CD14-positive monocyte (primary cell): ENCODE measurements around the gene KDM1B. TPM values are rescaled to one million over a fixed set of nuclear protein-coding genes. Genes with fewer than 3 reads are reported as not detected.

Experiments used
- DNase-seq, 3 donors: peaks; one replicate each; pipeline ENCODE4 v3.0.0-alpha.2; 2011 to 2022
- H2AFZ ChIP-seq: 2 replicates; pipeline ENCODE4 v1.6.0; 2012; ENCODE audit warnings: mild to moderate bottlenecking, low read depth, low read length, inconsistent platforms; ENCODE audit not compliant: insufficient read depth, poor library complexity, severe bottlenecking
- H3K27ac ChIP-seq, 2 donors: 1 replicate in 1 of 2; 2 replicates in 1 of 2; pipeline ENCODE4 v1.5.1; 2012 to 2013; ENCODE audit warnings: low read length in 2 of 2, control low read depth in 1 of 2, inconsistent platforms in 1 of 2, low read depth in 1 of 2, mild to moderate bottlenecking in 1 of 2
- H3K27me3 ChIP-seq, 2 donors: one replicate each; pipeline versions ENCODE4 v1.6.0 to v1.6.1; 2011 to 2013; ENCODE audit warnings: low read length in 2 of 2; ENCODE audit not compliant: control insufficient read depth in 2 of 2, insufficient read depth in 2 of 2
- H3K36me3 ChIP-seq, 2 donors: replicated peaks in 1 of 2; 1 replicate in 1 of 2; 2 replicates in 1 of 2; pipeline versions ENCODE4 v1.5.1 to v1.6.1; 2012 to 2013; ENCODE audit warnings: low read length in 2 of 2, control low read depth in 1 of 2, inconsistent platforms in 1 of 2, mild to moderate bottlenecking in 1 of 2; ENCODE audit not compliant: insufficient read depth in 2 of 2, control insufficient read depth in 1 of 2
- H3K4me1 ChIP-seq, 2 donors: 1 replicate in 1 of 2; 2 replicates in 1 of 2; pipeline versions ENCODE4 v1.5.1 to v1.6.1; 2012 to 2013; ENCODE audit warnings: low read length in 2 of 2, control low read depth in 1 of 2, inconsistent platforms in 1 of 2, mild to moderate bottlenecking in 1 of 2, moderate library complexity in 1 of 2; ENCODE audit not compliant: insufficient read depth in 2 of 2, control insufficient read depth in 1 of 2
- H3K4me2 ChIP-seq: replicated peaks from 2 replicates; pipeline ENCODE3; 2012; ENCODE audit warnings: low read length, moderate library complexity, mild to moderate bottlenecking; ENCODE audit not compliant: poor library complexity, severe bottlenecking; ENCODE audit errors: extremely low read depth
- H3K4me3 ChIP-seq, 3 experiments: fragments of 200-600 bp in 1 of 3; sonication (generic) in 1 of 3; replicated peaks in 1 of 3; 1 replicate in 2 of 3; 2 replicates in 1 of 3; pipeline ENCODE4 v1.5.1; 2011 to 2013; ENCODE audit warnings: low read length in 3 of 3, mild to moderate bottlenecking in 3 of 3, control low read depth in 2 of 3, low read depth in 2 of 3, inconsistent platforms in 1 of 3, moderate library complexity in 1 of 3
- H3K79me2 ChIP-seq: 2 replicates; pipeline ENCODE4 v1.6.0; 2012; ENCODE audit warnings: mild to moderate bottlenecking, control low read depth, inconsistent platforms, low read length, moderate library complexity; ENCODE audit not compliant: insufficient read depth
- H3K9ac ChIP-seq: 2 replicates; pipeline ENCODE4 v1.6.0; 2017; ENCODE audit warnings: low read length, mild to moderate bottlenecking; ENCODE audit not compliant: insufficient read depth, poor library complexity, severe bottlenecking
- H3K9me3 ChIP-seq, 2 donors: replicated peaks in 1 of 2; 1 replicate in 1 of 2; 2 replicates in 1 of 2; pipeline versions ENCODE4 v1.5.1 to v1.6.1; 2012 to 2013; ENCODE audit warnings: low read length in 2 of 2, control low read depth in 1 of 2; ENCODE audit not compliant: control insufficient read depth in 1 of 2, insufficient read depth in 1 of 2
- H4K20me1 ChIP-seq: 2 replicates; pipeline ENCODE4 v1.6.0; 2012; ENCODE audit warnings: mild to moderate bottlenecking, low read length, control low read depth, moderate library complexity; ENCODE audit not compliant: insufficient read depth
- H3K27ac Mint-ChIP-seq, 7 donors: one replicate each; pipeline ENCODE4 v1.8.0; 2020; ENCODE audit warnings: mild to moderate bottlenecking in 7 of 7, mixed read lengths in 7 of 7, moderate library complexity in 6 of 7, inconsistent platforms in 2 of 7
- H3K27me3 Mint-ChIP-seq, 3 donors: one replicate each; pipeline ENCODE4 v1.8.0; 2021 to 2022; ENCODE audit warnings: low read depth in 3 of 3, mild to moderate bottlenecking in 3 of 3, mixed read lengths in 3 of 3, moderate library complexity in 3 of 3, inconsistent platforms in 1 of 3
- H3K36me3 Mint-ChIP-seq, 2 donors: one replicate each; pipeline ENCODE4 v1.8.0; 2020; ENCODE audit warnings: mixed read lengths in 2 of 2, inconsistent platforms in 1 of 2, mild to moderate bottlenecking in 1 of 2
- H3K4me1 Mint-ChIP-seq: one replicate; pipeline ENCODE4 v1.8.0; 2020; ENCODE audit warnings: mild to moderate bottlenecking, mixed read lengths
- H3K4me3 Mint-ChIP-seq, 2 donors: one replicate each; pipeline ENCODE4 v1.8.0; 2020; ENCODE audit warnings: mild to moderate bottlenecking in 2 of 2, mixed read lengths in 2 of 2, moderate library complexity in 1 of 2
- H3K9me3 Mint-ChIP-seq, 7 donors: one replicate each; pipeline ENCODE4 v1.8.0; 2020 to 2022; ENCODE audit warnings: mixed read lengths in 7 of 7, mild to moderate bottlenecking in 6 of 7, moderate library complexity in 6 of 7, inconsistent platforms in 2 of 7
- WGBS: methylation state at CpG from one replicate; pipeline ENCODE4 v1.1.5; 2013; ENCODE audit warnings: missing lambda C conversion rate; ENCODE audit not compliant: insufficient coverage; 5-methylcytosine and 5-hydroxymethylcytosine counted together
- intact Hi-C, 2 donors: fragments of 100-400 bp; cut with micrococcal nuclease; formaldehyde crosslinking; loops; one replicate each; pipeline versions ENCODE4 v1.15.0 to v1.15.1; 2023
- polyA plus RNA-seq, 3 donors: library from polyadenylated mRNA; depleted of rRNA in 1 of 3; unstranded in 2 of 3; stranded (reverse) in 1 of 3; fragments of 300-500 nt in 2 of 3; fragments of >200 nt in 1 of 3; fragmentation: Illumina TruSeq in 2 of 3; gene quantifications; 1 replicate in 2 of 3; 2 replicates in 1 of 3; pipeline ENCODE4 v1.2.3, GENCODE V29; 2012 to 2021
- TF ChIP-seq, protein P1 (sequence below): fragments of 200-600 bp; IDR thresholded peaks from one replicate; pipeline ENCODE4 v1.8.0; 2022; ENCODE audit warnings: antibody characterized with exemption, mild to moderate bottlenecking

Gene KDM1B
- polyA plus RNA-seq, 3 donors = 4.4 to 50.8 (median 24.1) TPM

- Histone ChIP-seq H3K36me3 (no peaks in the 10 kb centered on the region), H3K79me2 (no peaks in the 10 kb centered on the region), H3K9ac (no peak overlapping the region), H3K27ac (no peak overlapping the region), H4K20me1 (no peaks in the 10 kb centered on the region), H2AFZ (no peak overlapping the region), H3K27me3 (no peaks in the 10 kb centered on the region), H3K4me2 (no peak overlapping the region), H3K4me1 (peaks cover 10 to 18% of the 10 kb centered on the region in 2 donors), H3K4me3 (no peak overlapping the region), H3K9me3 (no peaks in the 10 kb centered on the region)
- intact Hi-C loops = no loop called here
- H3K4me3 Mint-ChIP-seq = no peak overlapping the region
- 93% methylated on average over 3 of the region's 5 CpGs for WGBS
- H3K4me1 Mint-ChIP-seq = peaks cover 13% of the 10 kb centered on the region
- H3K36me3 Mint-ChIP-seq = no peaks in the 10 kb centered on the region
- H3K27ac Mint-ChIP-seq = no peak overlapping the region
- H3K27me3 Mint-ChIP-seq = peaks cover 0 to 3% (median 2%) of the 10 kb centered on the region in 3 donors
- peaks cover 0 to 2% (median 0%) of the 10 kb centered on the region in 7 donors for H3K9me3 Mint-ChIP-seq
- TF ChIP-seq, protein P1, sequence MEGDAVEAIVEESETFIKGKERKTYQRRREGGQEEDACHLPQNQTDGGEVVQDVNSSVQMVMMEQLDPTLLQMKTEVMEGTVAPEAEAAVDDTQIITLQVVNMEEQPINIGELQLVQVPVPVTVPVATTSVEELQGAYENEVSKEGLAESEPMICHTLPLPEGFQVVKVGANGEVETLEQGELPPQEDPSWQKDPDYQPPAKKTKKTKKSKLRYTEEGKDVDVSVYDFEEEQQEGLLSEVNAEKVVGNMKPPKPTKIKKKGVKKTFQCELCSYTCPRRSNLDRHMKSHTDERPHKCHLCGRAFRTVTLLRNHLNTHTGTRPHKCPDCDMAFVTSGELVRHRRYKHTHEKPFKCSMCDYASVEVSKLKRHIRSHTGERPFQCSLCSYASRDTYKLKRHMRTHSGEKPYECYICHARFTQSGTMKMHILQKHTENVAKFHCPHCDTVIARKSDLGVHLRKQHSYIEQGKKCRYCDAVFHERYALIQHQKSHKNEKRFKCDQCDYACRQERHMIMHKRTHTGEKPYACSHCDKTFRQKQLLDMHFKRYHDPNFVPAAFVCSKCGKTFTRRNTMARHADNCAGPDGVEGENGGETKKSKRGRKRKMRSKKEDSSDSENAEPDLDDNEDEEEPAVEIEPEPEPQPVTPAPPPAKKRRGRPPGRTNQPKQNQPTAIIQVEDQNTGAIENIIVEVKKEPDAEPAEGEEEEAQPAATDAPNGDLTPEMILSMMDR = no peak
- no peak for DNase-seq
Observed at GRCh38 chr6:18119236-18119635, 36.0 kb upstream of the KDM1B start.

- H3K4me1 ChIP-seq = peaks cover 10 to 18% of the 10 kb centered on the region in 2 donors
- H3K27ac ChIP-seq = no peak overlapping the region
- no peaks in the 10 kb centered on the region for H3K36me3 Mint-ChIP-seq
- no peaks in the 10 kb centered on the region for H3K36me3 ChIP-seq
- TF ChIP-seq, protein P1 = no peak
- peak overlapping the region in 2 of 3 experiments; percentile 26 to 69 for H3K4me3 ChIP-seq
- H3K9me3 ChIP-seq = no peaks in the 10 kb centered on the region
- no peaks in the 10 kb centered on the region for H4K20me1 ChIP-seq
- H3K79me2 ChIP-seq = no peaks in the 10 kb centered on the region
- H3K9ac ChIP-seq = peak overlapping the region; percentile 60
- peaks cover 0 to 4% (median 3%) of the 10 kb centered on the region in 3 donors for H3K27me3 Mint-ChIP-seq
- peak overlapping the region; percentile 61 to 89 (median 81) for H3K27ac Mint-ChIP-seq
- peaks cover 13% of the 10 kb centered on the region for H3K4me1 Mint-ChIP-seq
- H3K27me3 ChIP-seq = no peaks in the 10 kb centered on the region
- peak overlapping the region; percentile 68 to 81 for H3K4me3 Mint-ChIP-seq
- WGBS = 88% methylated on average over 17 of the region's 19 CpGs
- DNase-seq = no peak
- H3K4me2 ChIP-seq = peak overlapping the region; percentile 72
- intact Hi-C loops = loop anchor here (5.0 to 10.0 kb wide), 4 partner anchors 127 to 967 kb away; partner anchors contain the start of gene KIF13A (in 1 of the 2)
- H2AFZ ChIP-seq = peak overlapping the region; percentile 97
- no peaks in the 10 kb centered on the region for H3K9me3 Mint-ChIP-seq
Observed at GRCh38 chr6:18121580-18122127, 33.6 kb upstream of the KDM1B start.
